ENCODE measurements around the gene PRCD.

Gene PRCD

GRCh38 chr17:76586741-76587487, 47.1 kb downstream of the PRCD start:
- TF ChIP-seq, protein P1, sequence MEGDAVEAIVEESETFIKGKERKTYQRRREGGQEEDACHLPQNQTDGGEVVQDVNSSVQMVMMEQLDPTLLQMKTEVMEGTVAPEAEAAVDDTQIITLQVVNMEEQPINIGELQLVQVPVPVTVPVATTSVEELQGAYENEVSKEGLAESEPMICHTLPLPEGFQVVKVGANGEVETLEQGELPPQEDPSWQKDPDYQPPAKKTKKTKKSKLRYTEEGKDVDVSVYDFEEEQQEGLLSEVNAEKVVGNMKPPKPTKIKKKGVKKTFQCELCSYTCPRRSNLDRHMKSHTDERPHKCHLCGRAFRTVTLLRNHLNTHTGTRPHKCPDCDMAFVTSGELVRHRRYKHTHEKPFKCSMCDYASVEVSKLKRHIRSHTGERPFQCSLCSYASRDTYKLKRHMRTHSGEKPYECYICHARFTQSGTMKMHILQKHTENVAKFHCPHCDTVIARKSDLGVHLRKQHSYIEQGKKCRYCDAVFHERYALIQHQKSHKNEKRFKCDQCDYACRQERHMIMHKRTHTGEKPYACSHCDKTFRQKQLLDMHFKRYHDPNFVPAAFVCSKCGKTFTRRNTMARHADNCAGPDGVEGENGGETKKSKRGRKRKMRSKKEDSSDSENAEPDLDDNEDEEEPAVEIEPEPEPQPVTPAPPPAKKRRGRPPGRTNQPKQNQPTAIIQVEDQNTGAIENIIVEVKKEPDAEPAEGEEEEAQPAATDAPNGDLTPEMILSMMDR (IDR thresholded peaks at IDR 0.05; ENCODE audit: borderline replicate concordance, insufficient read depth, low read depth, low read length) = no peak
- H3K4me3 ChIP-seq (ENCODE audit: low read depth, low read length) = no peak overlapping the region

DNA sequence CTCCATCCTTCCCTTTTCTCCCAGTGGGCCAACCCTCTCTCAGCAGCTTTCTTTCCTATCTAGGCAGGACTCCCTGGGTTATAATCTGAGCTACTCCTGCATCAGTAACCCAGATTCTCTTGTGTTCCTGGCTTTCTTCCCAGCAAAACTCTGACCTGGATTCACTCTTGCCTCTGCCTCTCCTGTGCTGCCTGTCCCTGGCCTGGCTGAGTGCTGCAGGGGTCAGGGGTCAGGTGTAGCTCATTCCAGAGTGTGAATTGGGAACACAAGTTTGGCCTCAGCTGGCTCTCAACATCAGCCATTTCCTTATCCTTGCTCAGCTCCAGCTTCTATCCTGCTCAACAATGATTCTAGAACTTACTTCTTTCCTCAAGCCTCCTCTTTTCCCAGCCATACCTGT, 48.3 kb downstream of the PRCD start:
- H3K4me3 ChIP-seq (ENCODE audit: low read depth, low read length) = no peak overlapping the region
- TF ChIP-seq, protein P1 (IDR thresholded peaks at IDR 0.05; ENCODE audit: borderline replicate concordance, insufficient read depth, low read depth, low read length) = no peak

GRCh38 chr17:76593384-76593826, 53.6 kb downstream of the PRCD start:
- H3K4me3 ChIP-seq (ENCODE audit: low read depth, low read length) = no peak overlapping the region
- TF ChIP-seq, protein P1 (IDR thresholded peaks at IDR 0.05; ENCODE audit: borderline replicate concordance, insufficient read depth, low read depth, low read length) = no peak

- TF ChIP-seq, protein P1 (IDR thresholded peaks at IDR 0.05; ENCODE audit: borderline replicate concordance, insufficient read depth, low read depth, low read length) = no peak
- no peak overlapping the region for H3K4me3 ChIP-seq (ENCODE audit: low read depth, low read length)
These were observed 54.1 kb downstream of the PRCD start for GRCh38 chr17:76593959-76594358.

DNA sequence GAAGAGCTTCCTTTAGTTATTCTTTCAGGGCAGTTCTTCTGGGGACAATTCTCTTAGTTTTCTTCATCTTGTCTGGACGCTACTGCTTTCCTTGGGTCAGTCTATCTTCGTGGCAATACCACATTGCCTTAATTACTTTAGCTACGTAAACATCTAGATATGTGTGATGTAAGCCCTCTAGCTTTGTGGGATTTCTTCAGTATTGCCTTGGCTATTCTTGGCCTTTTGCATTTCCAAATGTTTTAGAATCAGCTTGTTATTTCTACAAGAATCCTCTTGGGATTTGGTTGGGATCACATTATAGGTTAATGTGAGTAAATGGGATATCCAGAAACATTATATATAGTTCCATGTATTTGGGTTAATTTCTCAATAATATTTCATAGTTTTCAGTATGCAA, 54.8 kb downstream of the PRCD start:
- TF ChIP-seq, protein P1 (IDR thresholded peaks at IDR 0.05; ENCODE audit: borderline replicate concordance, insufficient read depth, low read depth, low read length) = no peak
- no peak overlapping the region for H3K4me3 ChIP-seq (ENCODE audit: low read depth, low read length)

Data from GM12875 (cell line).